NCI-H2107 treated with DMSO at 0.1 percent for 48 hours (cell line): ENCODE data around the gene ZNF576.
"Not testable (repeated sequence)": the region's sequence is repeated elsewhere in the genome, so short reads cannot be mapped to it uniquely, and the experiment has no call there.

Experiments used
- DNase-seq: peaks from one replicate; lab custom pipeline; 2025; ENCODE audit not compliant: unreplicated experiment; lab: John Stamatoyannopoulos, UW

Gene ZNF576

GRCh38 chr19:43595999-43596841 lies at the start of gene ZNF576, which contains the start of gene IRGQ:
Gene ZNF576 (plus strand): TSS chr19:43596595. CDS start chr19:43597109, 514 bp downstream.
Gene IRGQ (minus strand): TSS chr19:43596134. CDS start chr19:43595338, 796 bp downstream.
- peak; percentile 98 for DNase-seq

GRCh38 chr19:43547926-43548325 lies 48.5 kb upstream of the ZNF576 start:
- not testable (repeated sequence) for DNase-seq

GRCh38 chr19:43548706-43549105 lies 47.7 kb upstream of the ZNF576 start:
- DNase-seq, result no peak

- DNase-seq, result no peak
Measured at GRCh38 chr19:43551399-43552197, 44.8 kb upstream of the ZNF576 start.

- no peak for DNase-seq
Measured at GRCh38 chr19:43552198-43552450, 44.3 kb upstream of the ZNF576 start.

- no peak for DNase-seq
Measured at GRCh38 chr19:43552616-43553015, 43.8 kb upstream of the ZNF576 start.

- DNase-seq, result no peak
Measured at GRCh38 chr19:43553656-43554055, 42.7 kb upstream of the ZNF576 start.

- DNase-seq, result no peak
Measured at GRCh38 chr19:43554317-43554895, 42.0 kb upstream of the ZNF576 start.

GRCh38 chr19:43555185-43555770 lies 41.1 kb upstream of the ZNF576 start:
- DNase-seq, result peak; percentile 46

GRCh38 chr19:43560687-43561086 lies 35.7 kb upstream of the ZNF576 start:
- DNase-seq, result no peak

GRCh38 chr19:43561139-43561970 lies 35.0 kb upstream of the ZNF576 start:
- DNase-seq, result no peak

GRCh38 chr19:43562226-43562697 lies 34.1 kb upstream of the ZNF576 start:
- no peak for DNase-seq

- peak; percentile 76 for DNase-seq
Measured at GRCh38 chr19:43562698-43563241, 33.6 kb upstream of the ZNF576 start.

GRCh38 chr19:43563816-43564457 lies 32.5 kb upstream of the ZNF576 start:
- DNase-seq, result no peak

GRCh38 chr19:43564800-43565199 lies 31.6 kb upstream of the ZNF576 start:
- DNase-seq, result no peak

- no peak for DNase-seq
Measured at GRCh38 chr19:43569657-43570056, 26.7 kb upstream of the ZNF576 start.

GRCh38 chr19:43570174-43570791 lies 26.1 kb upstream of the ZNF576 start:
- peak; percentile 86 for DNase-seq

- DNase-seq, result peak; percentile 41
Measured at GRCh38 chr19:43572171-43572588, 24.2 kb upstream of the ZNF576 start.
